GM12878 (cell line): ENCODE measurements around the gene LDLRAD3.

Experiments
- BMI1 ChIP-seq: fragments of 450-650 bp; IDR thresholded peaks from 2 replicates; pipeline ENCODE4 v1.6.1; 2016; ENCODE audit warnings: mild to moderate bottlenecking, moderate library complexity, borderline replicate concordance
- MEF2A ChIP-seq: IDR thresholded peaks from 2 replicates; pipeline ENCODE4 v1.6.1; 2011; ENCODE audit warnings: low read depth, mild to moderate bottlenecking, low read length, moderate library complexity; ENCODE audit not compliant: insufficient read depth
- POLR2A ChIP-seq: IDR thresholded peaks from 2 replicates; pipeline ENCODE4 v1.6.1; 2011; ENCODE audit warnings: low read depth, mild to moderate bottlenecking, low read length
- POLR2AphosphoS5 ChIP-seq: IDR thresholded peaks from 2 replicates; pipeline ENCODE4 v1.6.1; 2011; ENCODE audit warnings: mild to moderate bottlenecking, low read length, inconsistent platforms
- SREBF2 ChIP-seq: IDR thresholded peaks from 2 replicates; pipeline ENCODE4 v1.6.1; 2012; ENCODE audit warnings: mild to moderate bottlenecking, low read length
- TCF7 ChIP-seq: IDR thresholded peaks from 2 replicates; pipeline ENCODE4 v1.6.1; 2014; ENCODE audit warnings: antibody characterized with exemption, borderline replicate concordance
- USF1 ChIP-seq: IDR thresholded peaks from 2 replicates; pipeline ENCODE4 v1.6.1; 2011; ENCODE audit warnings: borderline replicate concordance, low read depth, mild to moderate bottlenecking, moderate library complexity, mixed read lengths, low read length; ENCODE audit not compliant: insufficient read depth; ENCODE audit errors: extremely low read length
- ZBTB33 ChIP-seq: fragments of 450-650 bp; IDR thresholded peaks from 2 replicates; pipeline ENCODE4 v1.6.1; 2017; ENCODE audit warnings: mild to moderate bottlenecking
- ZNF207 ChIP-seq: fragments of 450-650 bp; IDR thresholded peaks from 2 replicates; pipeline ENCODE4 v1.6.1; 2014; ENCODE audit warnings: antibody characterized with exemption, mild to moderate bottlenecking, borderline replicate concordance
- TF ChIP-seq, protein P1 (sequence below), 3 experiments: IDR thresholded peaks in 2 of 3; conservative IDR thresholded peaks in 1 of 3; 2 replicates each; pipeline ENCODE4 v1.5.1; 2011; ENCODE audit warnings: low read depth in 3 of 3, low read length in 3 of 3, mild to moderate bottlenecking in 3 of 3, control low read depth in 2 of 3, moderate library complexity in 2 of 3, inconsistent platforms in 1 of 3, mixed read lengths in 1 of 3; ENCODE audit not compliant: control insufficient read depth in 2 of 3, insufficient read depth in 1 of 3; ENCODE audit errors: extremely low read depth in 1 of 3

GRCh38 chr11:35970445-35970844 is 26.6 kb downstream of the LDLRAD3 start:
- TF ChIP-seq TCF7 (no peak), MEF2A (no peak), POLR2A (no peak), BMI1 (no peak), ZBTB33 (no peak), USF1 (no peak), POLR2AphosphoS5 (no peak), ZNF207 (no peak), SREBF2 (no peak)
- TF ChIP-seq, protein P1, sequence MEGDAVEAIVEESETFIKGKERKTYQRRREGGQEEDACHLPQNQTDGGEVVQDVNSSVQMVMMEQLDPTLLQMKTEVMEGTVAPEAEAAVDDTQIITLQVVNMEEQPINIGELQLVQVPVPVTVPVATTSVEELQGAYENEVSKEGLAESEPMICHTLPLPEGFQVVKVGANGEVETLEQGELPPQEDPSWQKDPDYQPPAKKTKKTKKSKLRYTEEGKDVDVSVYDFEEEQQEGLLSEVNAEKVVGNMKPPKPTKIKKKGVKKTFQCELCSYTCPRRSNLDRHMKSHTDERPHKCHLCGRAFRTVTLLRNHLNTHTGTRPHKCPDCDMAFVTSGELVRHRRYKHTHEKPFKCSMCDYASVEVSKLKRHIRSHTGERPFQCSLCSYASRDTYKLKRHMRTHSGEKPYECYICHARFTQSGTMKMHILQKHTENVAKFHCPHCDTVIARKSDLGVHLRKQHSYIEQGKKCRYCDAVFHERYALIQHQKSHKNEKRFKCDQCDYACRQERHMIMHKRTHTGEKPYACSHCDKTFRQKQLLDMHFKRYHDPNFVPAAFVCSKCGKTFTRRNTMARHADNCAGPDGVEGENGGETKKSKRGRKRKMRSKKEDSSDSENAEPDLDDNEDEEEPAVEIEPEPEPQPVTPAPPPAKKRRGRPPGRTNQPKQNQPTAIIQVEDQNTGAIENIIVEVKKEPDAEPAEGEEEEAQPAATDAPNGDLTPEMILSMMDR (IDR thresholded peaks at IDR 0.05 in 2 of 3, conservative IDR thresholded peaks at IDR 0.05 in 1 of 3; ENCODE audit: control insufficient read depth in 2 of 3, extremely low read depth in 1 of 3, insufficient read depth in 1 of 3, low read depth in 3 of 3, low read length in 3 of 3) = no peak
